ENCODE results near the gene BPGM.

BPGM gene

GRCh38 chr7:134646425-134647305 is at the start of gene BPGM:
Gene BPGM, plus strand, starts transcription at chr7:134646853. Its CDS starts 14,655 bp downstream, at chr7:134661508.
- peak; percentile 100 for DNase-seq (ENCODE audit: low read depth)

- no peak for DNase-seq (ENCODE audit: low read depth)
Measured at GRCh38 chr7:134599371-134599770, 47.3 kb upstream of the BPGM start.

- DNase-seq (ENCODE audit: low read depth), result no peak
Measured at GRCh38 chr7:134601459-134601858, 45.2 kb upstream of the BPGM start.

- no peak for DNase-seq (ENCODE audit: low read depth)
Measured at GRCh38 chr7:134602881-134603451, 43.7 kb upstream of the BPGM start.

- peak; percentile 65 for DNase-seq (ENCODE audit: low read depth)
Measured at GRCh38 chr7:134605978-134606923, 40.4 kb upstream of the BPGM start.

- DNase-seq (ENCODE audit: low read depth), result no peak
Measured at GRCh38 chr7:134611611-134612151, 35.0 kb upstream of the BPGM start.

- no peak for DNase-seq (ENCODE audit: low read depth)
Measured at GRCh38 chr7:134612197-134612596, 34.5 kb upstream of the BPGM start.

GRCh38 chr7:134613623-134614347 is 32.9 kb upstream of the BPGM start:
- peak; percentile 97 for DNase-seq (ENCODE audit: low read depth)

- no peak for DNase-seq (ENCODE audit: low read depth)
Measured at GRCh38 chr7:134616611-134617010, 30.0 kb upstream of the BPGM start.

GRCh38 chr7:134618756-134619530 is 27.7 kb upstream of the BPGM start:
- DNase-seq (ENCODE audit: low read depth), result peak; percentile 24

GRCh38 chr7:134619627-134620331 is 26.9 kb upstream of the BPGM start:
- peak; percentile 88 for DNase-seq (ENCODE audit: low read depth)

GRCh38 chr7:134622303-134622995 is 24.2 kb upstream of the BPGM start:
- no peak for DNase-seq (ENCODE audit: low read depth)

GRCh38 chr7:134623193-134623592 is 23.5 kb upstream of the BPGM start:
- no peak for DNase-seq (ENCODE audit: low read depth)

- DNase-seq (ENCODE audit: low read depth), result no peak
Measured at GRCh38 chr7:134625550-134625949, 21.1 kb upstream of the BPGM start.

- DNase-seq (ENCODE audit: low read depth), result no peak
Measured at GRCh38 chr7:134627109-134627774, 19.4 kb upstream of the BPGM start.

- DNase-seq (ENCODE audit: low read depth), result no peak
Measured at GRCh38 chr7:134627775-134628153, 18.9 kb upstream of the BPGM start.

- no peak for DNase-seq (ENCODE audit: low read depth)
Measured at GRCh38 chr7:134629445-134629844, 17.2 kb upstream of the BPGM start.

- DNase-seq (ENCODE audit: low read depth), result no peak
Measured at GRCh38 chr7:134630237-134630636, 16.4 kb upstream of the BPGM start.

- DNase-seq (ENCODE audit: low read depth), result no peak
Measured at GRCh38 chr7:134630893-134631292, 15.8 kb upstream of the BPGM start.

All from fibroblast of the conjunctiva (primary cell).